Thyroid gland (tissue), 4 donors: ENCODE results near the gene HOXA3. TPM values are rescaled to one million over a fixed set of nuclear protein-coding genes. Genes with fewer than 3 reads are reported as not detected.

Experiments used
- DNase-seq, 2 donors: peaks; one replicate each; pipeline ENCODE4 v3.0.0-alpha.2; 2019
- H3K27ac ChIP-seq, 3 donors: fragments of 200-600 bp; sonication (generic); 1 replicate in 2 of 3; 2 replicates in 1 of 3; pipeline ENCODE4 v1.5.1; 2016 to 2019; ENCODE audit warnings: mild to moderate bottlenecking in 1 of 3, moderate library complexity in 1 of 3
- H3K27me3 ChIP-seq: fragments of 200-600 bp; sonication (generic); one replicate; pipeline ENCODE4 v1.5.1; 2019
- H3K36me3 ChIP-seq, 2 donors: fragments of 200-600 bp; sonication (generic); one replicate each; pipeline ENCODE4 v1.5.1; 2016 to 2019
- H3K4me1 ChIP-seq, 2 donors: fragments of 200-600 bp; sonication (generic); one replicate each; pipeline ENCODE4 v1.5.1; 2017 to 2019
- H3K4me3 ChIP-seq, 3 donors: fragments of 200-600 bp; sonication (generic); replicated peaks in 1 of 3; 1 replicate in 2 of 3; 2 replicates in 1 of 3; pipeline ENCODE4 v1.5.1; 2016; ENCODE audit warnings: mild to moderate bottlenecking in 1 of 3
- H3K9me3 ChIP-seq: fragments of 200-600 bp; sonication (generic); one replicate; pipeline ENCODE4 v1.5.1; 2017
- CTCF ChIP-seq, 6 experiments: fragments of 200-600 bp in 3 of 6; fragments of 450-650 bp in 3 of 6; sonication (generic) in 3 of 6; IDR thresholded peaks; one replicate each; pipeline ENCODE4 v1.5.1; 2016 to 2019; ENCODE audit warnings: antibody characterized with exemption in 6 of 6, mild to moderate bottlenecking in 2 of 6, inconsistent platforms in 1 of 6, moderate library complexity in 1 of 6
- POLR2A ChIP-seq, 2 donors: fragments of 450-650 bp; IDR thresholded peaks; one replicate each; pipeline ENCODE4 v1.6.1; 2017; ENCODE audit warnings: antibody characterized with exemption in 2 of 2, mild to moderate bottlenecking in 2 of 2, moderate library complexity in 1 of 2
- WGBS, 2 donors: methylation state at CpG; one replicate each; pipeline ENCODE4 v1.1.5; 2017; 5-methylcytosine and 5-hydroxymethylcytosine counted together
- intact Hi-C: fragments of 100-400 bp; cut with DNase I; formaldehyde crosslinking; loops from one replicate; pipeline ENCODE4 v1.15.1; 2023
- total RNA-seq, 4 donors: library from RNA; depleted of rRNA; stranded (reverse); fragments of >200 nt; gene quantifications; one replicate each; pipeline ENCODE4 v1.2.3, GENCODE V29; 2016

Gene HOXA3
- total RNA-seq, 4 donors from 2014 or later = 0.94 to 6.1 (median 1.9) TPM

GRCh38 chr7:27113991-27114769, 38.2 kb downstream of the HOXA3 start:
- TF ChIP-seq CTCF (IDR thresholded peaks at IDR 0.05) = no peak
- no peak for TF ChIP-seq POLR2A (IDR thresholded peaks at IDR 0.05)
- H3K9me3 ChIP-seq = no peaks in the 10 kb centered on the region
- intact Hi-C loops = no loop called here
- peak overlapping the region in 1 of 3 donors; percentile 40 for H3K4me3 ChIP-seq
- H3K36me3 ChIP-seq = no peaks in the 10 kb centered on the region
- H3K27me3 ChIP-seq = peaks cover 43% of the 10 kb centered on the region
- peaks cover 0 to 15% of the 10 kb centered on the region in 2 donors for H3K4me1 ChIP-seq
- peak overlapping the region; percentile 30 to 86 (median 85) for H3K27ac ChIP-seq
- 4 to 28% methylated on average over 12 to 26 of the region's 26 CpGs for WGBS, 2 donors
- no peak for DNase-seq

GRCh38 chr7:27112955-27113949, 39.1 kb downstream of the HOXA3 start:
- no peaks in the 10 kb centered on the region for H3K36me3 ChIP-seq
- peak overlapping the region; percentile 30 to 86 (median 85) for H3K27ac ChIP-seq
- peak overlapping the region in 1 of 3 donors; percentile 40 for H3K4me3 ChIP-seq
- TF ChIP-seq CTCF (IDR thresholded peaks at IDR 0.05) = no peak
- TF ChIP-seq POLR2A (IDR thresholded peaks at IDR 0.05) = no peak
- intact Hi-C loops = no loop called here
- H3K4me1 ChIP-seq = peaks cover 0 to 15% of the 10 kb centered on the region in 2 donors
- no peaks in the 10 kb centered on the region for H3K9me3 ChIP-seq
- peaks cover 46% of the 10 kb centered on the region for H3K27me3 ChIP-seq
- no peak for DNase-seq
- 10 to 14% methylated on average over 26 to 36 of the region's 57 CpGs for WGBS, 2 donors

- intact Hi-C loops = no loop called here
- TF ChIP-seq CTCF (IDR thresholded peaks at IDR 0.05) (no peak), POLR2A (IDR thresholded peaks at IDR 0.05) (no peak)
- Histone ChIP-seq H3K4me1 (peaks cover 0 to 11% of the 10 kb centered on the region in 2 donors), H3K27me3 (peaks cover 45% of the 10 kb centered on the region), H3K9me3 (no peaks in the 10 kb centered on the region), H3K27ac (peak overlapping the region in 1 of 3 donors; percentile 86), H3K4me3 (no peak overlapping the region), H3K36me3 (no peaks in the 10 kb centered on the region)
- no peak for DNase-seq
- WGBS, 2 donors = 19 to 22% methylated on average over 4 of the region's 4 CpGs
Observed at GRCh38 chr7:27112361-27112760, 40.0 kb downstream of the HOXA3 start.

- peaks cover 0 to 11% of the 10 kb centered on the region in 2 donors for H3K4me1 ChIP-seq
- peaks cover 41% of the 10 kb centered on the region for H3K27me3 ChIP-seq
- TF ChIP-seq CTCF (IDR thresholded peaks at IDR 0.05) (no peak), POLR2A (IDR thresholded peaks at IDR 0.05) (no peak)
- no peak overlapping the region for H3K4me3 ChIP-seq
- no peaks in the 10 kb centered on the region for H3K36me3 ChIP-seq
- no peaks in the 10 kb centered on the region for H3K9me3 ChIP-seq
- intact Hi-C loops = no loop called here
- no peak for DNase-seq
- 14 to 20% methylated on average over 4 of the region's 4 CpGs for WGBS, 2 donors
- peak overlapping the region; percentile 38 to 86 (median 65) for H3K27ac ChIP-seq
Observed at GRCh38 chr7:27111751-27112277, 40.6 kb downstream of the HOXA3 start.
